ENCODE measurements around the gene RXFP3. TPM values are rescaled to one million over a fixed set of nuclear protein-coding genes. Genes with fewer than 3 reads are reported as not detected.
A peak's percentile ranks its signal among the peaks of the same experiment; 100 is the strongest.

RXFP3 gene
- not detected for polyA plus RNA-seq

GRCh38 chr5:33936381-33937016 lies at the start of gene RXFP3:
TSS of gene RXFP3 (plus strand) at chr5:33936386. CDS start at chr5:33936741, 355 bp downstream.
- H3K4me1 ChIP-seq (ENCODE audit: control insufficient read depth in 2 of 2, insufficient read depth in 2 of 2, low read length in 1 of 2) = peaks cover 0 to 15% of the 10 kb centered on the region in 2 donors
- H3K4me3 ChIP-seq (ENCODE audit: low read depth in 1 of 2, low read length in 2 of 2) = peak within 1 kb of the TSS in 1 of 2 donors; percentile 20
- peaks cover 0 to 2% of the 10 kb centered on the region in 2 donors for H3K9me3 ChIP-seq (ENCODE audit: control insufficient read depth in 2 of 2, insufficient read depth in 1 of 2, low read depth in 1 of 2, low read length in 1 of 2)
- no peaks in the 10 kb centered on the region for H3K36me3 ChIP-seq (ENCODE audit: control insufficient read depth in 2 of 2, insufficient read depth in 2 of 2, low read length in 1 of 2)
- H3K27me3 ChIP-seq (ENCODE audit: control insufficient read depth in 1 of 2, insufficient read depth in 2 of 2, low read length in 2 of 2) = peaks cover 8 to 9% of the 10 kb centered on the region in 2 donors
- 11 to 14% methylated on average over 44 to 45 of the region's 45 CpGs for WGBS, 2 donors
- no peak within 1 kb of the TSS for H3K27ac ChIP-seq (ENCODE audit: low read depth in 2 of 2, low read length in 1 of 2)

- Histone ChIP-seq H3K4me1 (ENCODE audit: control insufficient read depth in 2 of 2, insufficient read depth in 2 of 2, low read length in 1 of 2) (no peaks in the 10 kb centered on the region), H3K4me3 (ENCODE audit: low read depth in 1 of 2, low read length in 2 of 2) (no peak overlapping the region), H3K27ac (ENCODE audit: low read depth in 2 of 2, low read length in 1 of 2) (no peak overlapping the region), H3K9me3 (ENCODE audit: control insufficient read depth in 2 of 2, insufficient read depth in 1 of 2, low read depth in 1 of 2, low read length in 1 of 2) (no peaks in the 10 kb centered on the region), H3K27me3 (ENCODE audit: control insufficient read depth in 1 of 2, insufficient read depth in 2 of 2, low read length in 2 of 2) (no peaks in the 10 kb centered on the region), H3K36me3 (ENCODE audit: control insufficient read depth in 2 of 2, insufficient read depth in 2 of 2, low read length in 1 of 2) (no peaks in the 10 kb centered on the region)
- 67 to 93% methylated on average over 3 of the region's 3 CpGs for WGBS, 2 donors
Measured at GRCh38 chr5:33887268-33887667, 48.9 kb upstream of the RXFP3 start.

GRCh38 chr5:33888587-33888986 lies 47.6 kb upstream of the RXFP3 start:
- peaks cover 0 to 2% of the 10 kb centered on the region in 2 donors for H3K9me3 ChIP-seq (ENCODE audit: control insufficient read depth in 2 of 2, insufficient read depth in 1 of 2, low read depth in 1 of 2, low read length in 1 of 2)
- WGBS, 2 donors = 44 to 55% methylated on average over 4 of the region's 4 CpGs
- H3K27ac ChIP-seq (ENCODE audit: low read depth in 2 of 2, low read length in 1 of 2) = no peak overlapping the region
- H3K36me3 ChIP-seq (ENCODE audit: control insufficient read depth in 2 of 2, insufficient read depth in 2 of 2, low read length in 1 of 2) = no peaks in the 10 kb centered on the region
- H3K4me1 ChIP-seq (ENCODE audit: control insufficient read depth in 2 of 2, insufficient read depth in 2 of 2, low read length in 1 of 2) = no peaks in the 10 kb centered on the region
- no peak overlapping the region for H3K4me3 ChIP-seq (ENCODE audit: low read depth in 1 of 2, low read length in 2 of 2)
- H3K27me3 ChIP-seq (ENCODE audit: control insufficient read depth in 1 of 2, insufficient read depth in 2 of 2, low read length in 2 of 2) = no peaks in the 10 kb centered on the region

GRCh38 chr5:33890131-33891032 lies 45.8 kb upstream of the RXFP3 start:
- H3K9me3 ChIP-seq (ENCODE audit: control insufficient read depth in 2 of 2, insufficient read depth in 1 of 2, low read depth in 1 of 2, low read length in 1 of 2) = peaks cover 0 to 2% of the 10 kb centered on the region in 2 donors
- no peaks in the 10 kb centered on the region for H3K36me3 ChIP-seq (ENCODE audit: control insufficient read depth in 2 of 2, insufficient read depth in 2 of 2, low read length in 1 of 2)
- no peaks in the 10 kb centered on the region for H3K27me3 ChIP-seq (ENCODE audit: control insufficient read depth in 1 of 2, insufficient read depth in 2 of 2, low read length in 2 of 2)
- H3K4me3 ChIP-seq (ENCODE audit: low read depth in 1 of 2, low read length in 2 of 2) = peak overlapping the region in 1 of 2 donors; percentile 29
- H3K27ac ChIP-seq (ENCODE audit: low read depth in 2 of 2, low read length in 1 of 2) = no peak overlapping the region
- WGBS, 2 donors = 44 to 51% methylated on average over 12 of the region's 12 CpGs
- H3K4me1 ChIP-seq (ENCODE audit: control insufficient read depth in 2 of 2, insufficient read depth in 2 of 2, low read length in 1 of 2) = no peaks in the 10 kb centered on the region

- no peaks in the 10 kb centered on the region for H3K27me3 ChIP-seq (ENCODE audit: control insufficient read depth in 1 of 2, insufficient read depth in 2 of 2, low read length in 2 of 2)
- H3K36me3 ChIP-seq (ENCODE audit: control insufficient read depth in 2 of 2, insufficient read depth in 2 of 2, low read length in 1 of 2) = no peaks in the 10 kb centered on the region
- no peak overlapping the region for H3K27ac ChIP-seq (ENCODE audit: low read depth in 2 of 2, low read length in 1 of 2)
- 5 to 7% methylated on average over 6 of the region's 6 CpGs for WGBS, 2 donors
- peak overlapping the region in 1 of 2 donors; percentile 29 for H3K4me3 ChIP-seq (ENCODE audit: low read depth in 1 of 2, low read length in 2 of 2)
- peaks cover 0 to 2% of the 10 kb centered on the region in 2 donors for H3K9me3 ChIP-seq (ENCODE audit: control insufficient read depth in 2 of 2, insufficient read depth in 1 of 2, low read depth in 1 of 2, low read length in 1 of 2)
- H3K4me1 ChIP-seq (ENCODE audit: control insufficient read depth in 2 of 2, insufficient read depth in 2 of 2, low read length in 1 of 2) = no peaks in the 10 kb centered on the region
Measured at GRCh38 chr5:33891446-33891787, 44.8 kb upstream of the RXFP3 start.

GRCh38 chr5:33891788-33892619 lies 44.2 kb upstream of the RXFP3 start, which contains the start of gene ADAMTS12:
TSS of gene ADAMTS12 (minus strand) at chr5:33891990. CDS start at chr5:33891856, 134 bp downstream.
- H3K36me3 ChIP-seq (ENCODE audit: control insufficient read depth in 2 of 2, insufficient read depth in 2 of 2, low read length in 1 of 2) = no peaks in the 10 kb centered on the region
- H3K27me3 ChIP-seq (ENCODE audit: control insufficient read depth in 1 of 2, insufficient read depth in 2 of 2, low read length in 2 of 2) = no peaks in the 10 kb centered on the region
- H3K27ac ChIP-seq (ENCODE audit: low read depth in 2 of 2, low read length in 1 of 2) = peak within 1 kb of the TSS in 1 of 2 donors; percentile 18
- peak within 1 kb of the TSS in 1 of 2 donors; percentile 29 for H3K4me3 ChIP-seq (ENCODE audit: low read depth in 1 of 2, low read length in 2 of 2)
- H3K9me3 ChIP-seq (ENCODE audit: control insufficient read depth in 2 of 2, insufficient read depth in 1 of 2, low read depth in 1 of 2, low read length in 1 of 2) = peaks cover 0 to 2% of the 10 kb centered on the region in 2 donors
- no peaks in the 10 kb centered on the region for H3K4me1 ChIP-seq (ENCODE audit: control insufficient read depth in 2 of 2, insufficient read depth in 2 of 2, low read length in 1 of 2)
- WGBS, 2 donors = 7% methylated on average over 42 to 45 of the region's 45 CpGs

- Histone ChIP-seq H3K4me3 (ENCODE audit: low read depth in 1 of 2, low read length in 2 of 2) (no peak overlapping the region), H3K4me1 (ENCODE audit: control insufficient read depth in 2 of 2, insufficient read depth in 2 of 2, low read length in 1 of 2) (no peaks in the 10 kb centered on the region), H3K27me3 (ENCODE audit: control insufficient read depth in 1 of 2, insufficient read depth in 2 of 2, low read length in 2 of 2) (no peaks in the 10 kb centered on the region), H3K9me3 (ENCODE audit: control insufficient read depth in 2 of 2, insufficient read depth in 1 of 2, low read depth in 1 of 2, low read length in 1 of 2) (peaks cover 0 to 2% of the 10 kb centered on the region in 2 donors), H3K36me3 (ENCODE audit: control insufficient read depth in 2 of 2, insufficient read depth in 2 of 2, low read length in 1 of 2) (no peaks in the 10 kb centered on the region), H3K27ac (ENCODE audit: low read depth in 2 of 2, low read length in 1 of 2) (peak overlapping the region in 1 of 2 donors; percentile 18)
- 44 to 46% methylated on average over 5 of the region's 5 CpGs for WGBS, 2 donors
Measured at GRCh38 chr5:33892620-33893137, 43.5 kb upstream of the RXFP3 start.

GRCh38 chr5:33894566-33894965 lies 41.6 kb upstream of the RXFP3 start:
- no peaks in the 10 kb centered on the region for H3K36me3 ChIP-seq (ENCODE audit: control insufficient read depth in 2 of 2, insufficient read depth in 2 of 2, low read length in 1 of 2)
- no peak overlapping the region for H3K27ac ChIP-seq (ENCODE audit: low read depth in 2 of 2, low read length in 1 of 2)
- H3K27me3 ChIP-seq (ENCODE audit: control insufficient read depth in 1 of 2, insufficient read depth in 2 of 2, low read length in 2 of 2) = no peaks in the 10 kb centered on the region
- WGBS, 2 donors = 60 to 74% methylated on average over 1 of the region's 1 CpG
- H3K9me3 ChIP-seq (ENCODE audit: control insufficient read depth in 2 of 2, insufficient read depth in 1 of 2, low read depth in 1 of 2, low read length in 1 of 2) = peaks cover 0 to 2% of the 10 kb centered on the region in 2 donors
- H3K4me1 ChIP-seq (ENCODE audit: control insufficient read depth in 2 of 2, insufficient read depth in 2 of 2, low read length in 1 of 2) = no peaks in the 10 kb centered on the region
- no peak overlapping the region for H3K4me3 ChIP-seq (ENCODE audit: low read depth in 1 of 2, low read length in 2 of 2)

- H3K27ac ChIP-seq (ENCODE audit: low read depth in 2 of 2, low read length in 1 of 2) = no peak overlapping the region
- H3K27me3 ChIP-seq (ENCODE audit: control insufficient read depth in 1 of 2, insufficient read depth in 2 of 2, low read length in 2 of 2) = no peaks in the 10 kb centered on the region
- no peaks in the 10 kb centered on the region for H3K4me1 ChIP-seq (ENCODE audit: control insufficient read depth in 2 of 2, insufficient read depth in 2 of 2, low read length in 1 of 2)
- 48 to 49% methylated on average over 1 of the region's 1 CpG for WGBS, 2 donors
- no peaks in the 10 kb centered on the region for H3K36me3 ChIP-seq (ENCODE audit: control insufficient read depth in 2 of 2, insufficient read depth in 2 of 2, low read length in 1 of 2)
- H3K9me3 ChIP-seq (ENCODE audit: control insufficient read depth in 2 of 2, insufficient read depth in 1 of 2, low read depth in 1 of 2, low read length in 1 of 2) = peaks cover 0 to 5% of the 10 kb centered on the region in 2 donors
- H3K4me3 ChIP-seq (ENCODE audit: low read depth in 1 of 2, low read length in 2 of 2) = no peak overlapping the region
Measured at GRCh38 chr5:33901156-33901555, 35.0 kb upstream of the RXFP3 start.

Measured in esophagus (tissue), 2 donors.